GM11168 (cell line): ENCODE results near the gene SIPA1L2.

Experiments
- in situ Hi-C: fragments of 300-500 bp; cut with MboI; formaldehyde crosslinking; loops from one replicate; pipeline ENCODE4 v1.12.0; 2022; ENCODE audit warnings: low sequenced_read_pairs; ENCODE audit not compliant: unreplicated experiment

The SIPA1L2 gene

DNA sequence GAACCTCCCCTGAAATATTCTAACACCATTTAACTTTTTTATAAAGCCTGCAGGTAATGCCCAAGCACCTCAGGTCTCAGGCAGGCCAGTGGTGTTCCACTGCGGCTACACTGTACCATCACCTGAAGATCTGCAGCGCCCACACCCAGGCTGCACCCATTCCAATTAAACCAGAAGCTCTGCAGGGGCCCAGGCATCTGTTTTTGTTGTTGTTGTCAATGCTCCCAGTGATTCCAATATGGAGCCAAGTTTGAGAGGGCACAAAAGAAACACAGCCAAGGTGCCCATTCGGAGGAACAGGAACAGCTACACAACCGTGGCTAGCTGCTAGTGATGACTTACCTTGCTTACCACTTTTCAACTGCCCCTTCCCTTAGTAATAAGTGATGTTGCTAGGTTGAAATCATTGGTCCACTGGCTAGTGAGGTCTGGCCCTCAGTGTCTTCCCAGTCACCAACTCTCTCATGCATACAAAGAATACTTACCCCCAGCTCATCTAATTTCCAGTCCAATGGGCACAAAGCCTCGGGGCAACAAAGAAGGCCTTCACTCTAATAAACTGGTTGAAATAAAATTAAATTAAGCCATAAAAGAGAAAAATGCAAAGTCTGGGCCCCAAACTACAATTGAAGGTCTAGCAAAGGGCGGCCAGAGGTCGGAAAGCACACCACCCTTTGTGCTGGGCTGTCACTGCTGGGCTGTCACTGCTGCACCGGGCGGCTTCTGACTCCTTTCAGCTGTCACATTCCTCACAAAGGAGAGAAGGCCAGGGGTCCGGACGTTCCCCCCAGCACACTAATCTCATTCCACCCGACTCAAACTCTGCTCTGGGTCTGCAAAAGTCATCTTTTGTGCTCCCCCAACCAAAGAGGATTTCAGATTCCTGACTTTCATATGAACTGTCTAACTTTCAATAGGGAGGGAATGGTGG lies 34.9 kb downstream of the SIPA1L2 start:
- in situ Hi-C loops, result no loop called here

DNA sequence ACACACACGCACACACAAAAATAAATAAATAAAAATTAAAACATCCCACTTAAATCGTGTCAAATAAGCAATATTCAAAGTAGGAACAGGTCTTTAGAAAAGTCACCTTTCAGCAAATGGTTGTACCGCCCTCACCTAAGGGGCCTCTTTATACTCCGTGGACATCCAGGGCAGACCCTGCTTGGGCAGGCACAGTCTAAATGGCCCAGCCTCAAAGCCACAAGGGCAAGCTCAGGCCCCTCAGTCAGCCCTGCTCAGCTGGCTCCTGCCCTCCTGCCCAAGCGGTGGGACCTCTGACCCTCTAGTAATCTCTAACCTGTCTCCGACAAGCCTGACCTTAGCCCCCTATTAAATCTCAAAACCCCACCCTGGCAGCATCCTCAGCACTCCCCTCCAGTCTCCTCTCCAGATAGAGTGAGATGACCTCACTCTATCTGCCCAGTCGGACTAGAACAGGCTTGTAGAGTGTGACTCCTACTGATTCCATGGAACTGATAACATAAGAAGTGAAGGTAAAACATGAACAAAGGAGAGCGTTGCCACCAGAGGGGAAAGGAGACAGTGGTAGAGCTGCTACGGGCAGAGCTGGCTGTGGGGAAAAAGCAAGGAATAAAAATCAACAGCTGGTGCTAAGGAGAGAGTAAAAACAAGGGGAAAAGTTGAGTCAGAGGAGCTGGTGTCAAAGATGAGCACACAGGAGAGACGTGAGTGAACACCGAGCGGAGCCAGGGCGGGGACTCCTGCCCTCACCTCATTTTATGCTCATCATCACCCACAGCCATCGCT lies 36.0 kb downstream of the SIPA1L2 start:
- in situ Hi-C loops, result no loop called here

DNA sequence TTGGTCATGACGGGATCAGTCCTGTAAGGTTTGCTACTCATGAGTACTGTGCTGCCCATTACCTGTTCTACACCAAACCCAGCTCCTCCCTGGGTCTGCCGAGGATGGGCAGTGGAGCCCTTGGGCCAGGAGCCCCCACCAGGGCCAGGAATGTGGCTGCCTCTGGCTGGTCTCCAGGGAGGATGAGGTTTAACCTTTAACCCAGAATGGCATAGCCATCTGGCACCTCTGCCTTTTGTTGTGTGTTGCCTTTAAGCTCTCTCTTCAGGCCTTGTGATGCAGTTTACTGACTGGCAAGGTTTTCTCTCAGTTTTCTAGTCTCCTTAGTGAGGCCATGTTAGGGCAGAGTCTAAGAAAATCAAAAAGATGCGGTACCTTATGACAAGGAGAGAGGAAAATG lies 38.6 kb downstream of the SIPA1L2 start:
- in situ Hi-C loops, result no loop called here

DNA sequence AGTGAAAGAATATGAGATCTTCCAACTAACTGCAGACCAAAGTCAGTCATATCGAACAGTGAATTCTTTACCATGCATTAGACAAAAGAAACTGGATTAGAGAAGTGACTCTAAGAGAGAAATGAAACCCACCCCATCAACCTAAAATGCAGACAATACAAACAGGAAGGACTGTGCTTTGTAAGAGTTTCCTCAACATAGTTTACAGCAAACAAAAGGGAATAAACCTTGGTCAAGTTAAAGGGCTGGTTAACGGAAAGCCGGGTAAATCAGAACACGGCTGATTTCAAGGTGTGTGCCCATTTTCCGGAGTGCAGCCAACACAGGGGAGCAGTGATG lies 39.2 kb downstream of the SIPA1L2 start:
- in situ Hi-C loops, result no loop called here

DNA sequence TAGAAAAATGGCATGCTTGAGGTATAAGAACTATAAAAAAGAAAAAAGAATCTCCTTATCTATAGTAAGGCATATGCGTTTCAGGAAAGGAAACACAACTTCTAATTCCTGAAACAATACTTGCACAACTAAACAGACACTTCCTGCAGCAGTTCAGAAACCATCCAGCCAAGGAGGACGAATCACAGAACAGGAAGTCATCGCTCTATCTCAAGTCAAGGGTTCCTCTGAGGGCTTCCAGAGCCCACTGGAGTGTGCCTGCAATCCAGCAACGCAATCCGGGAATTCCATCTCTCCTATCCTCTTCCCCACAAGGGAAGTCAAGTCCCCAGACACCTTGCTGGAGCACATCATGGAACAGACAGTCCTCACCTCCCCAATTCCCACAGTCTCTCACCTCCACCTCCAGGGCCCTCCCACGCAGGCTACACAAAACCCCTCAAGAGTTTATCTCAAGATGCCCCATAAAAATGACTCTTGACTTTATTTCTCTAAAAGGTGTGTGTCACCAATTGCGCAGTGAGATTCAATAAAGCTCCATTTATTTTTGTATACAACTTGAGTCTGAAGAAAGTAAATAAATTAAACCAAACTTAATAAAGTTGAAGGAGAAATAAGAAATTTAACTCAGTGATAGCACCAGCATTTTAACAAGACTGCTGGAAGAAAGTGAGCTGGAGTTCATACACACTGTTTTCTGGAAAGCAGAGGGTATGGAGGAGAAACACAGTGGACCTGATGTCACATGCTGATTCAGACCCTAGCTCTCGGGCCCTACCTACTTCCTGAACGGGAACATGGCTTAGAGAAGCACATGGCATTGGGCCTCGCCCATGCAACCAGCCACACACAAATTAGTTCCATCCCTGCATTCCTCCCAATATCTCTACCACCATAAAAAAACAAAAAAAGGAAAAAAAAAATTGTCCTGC lies 39.9 kb downstream of the SIPA1L2 start:
- in situ Hi-C loops, result no loop called here

DNA sequence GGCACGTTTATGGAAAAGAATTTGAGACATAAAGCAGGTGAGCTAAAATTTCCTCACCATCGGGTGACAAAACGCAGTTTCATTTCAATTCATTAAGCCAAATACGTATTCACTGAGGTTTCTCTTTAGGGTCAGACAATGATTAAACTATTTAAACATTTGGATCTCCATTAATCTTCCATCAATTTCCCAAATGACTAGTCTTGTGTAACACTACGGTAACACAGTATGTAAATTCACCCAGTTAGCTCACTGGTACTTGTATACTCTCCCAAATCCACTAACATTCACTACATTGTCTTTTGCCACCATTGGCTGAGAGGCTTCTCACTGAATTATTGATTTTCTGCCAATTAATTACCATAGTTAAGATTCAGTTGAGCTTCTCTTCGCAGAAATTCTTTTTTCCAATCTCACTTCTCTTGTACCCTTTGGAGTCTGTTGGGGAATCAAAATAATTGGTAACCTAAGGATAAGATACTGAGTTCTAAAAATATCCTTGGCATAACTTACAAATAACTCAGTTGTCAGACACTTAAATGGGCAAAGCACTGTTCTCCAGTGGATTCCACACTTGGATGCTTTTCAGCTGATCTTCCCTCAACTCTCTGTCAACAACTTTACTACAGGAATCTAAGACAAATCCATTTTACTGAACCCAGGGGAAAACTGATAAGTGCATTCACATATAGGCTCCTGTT lies 40.7 kb downstream of the SIPA1L2 start:
- in situ Hi-C loops, result no loop called here

DNA sequence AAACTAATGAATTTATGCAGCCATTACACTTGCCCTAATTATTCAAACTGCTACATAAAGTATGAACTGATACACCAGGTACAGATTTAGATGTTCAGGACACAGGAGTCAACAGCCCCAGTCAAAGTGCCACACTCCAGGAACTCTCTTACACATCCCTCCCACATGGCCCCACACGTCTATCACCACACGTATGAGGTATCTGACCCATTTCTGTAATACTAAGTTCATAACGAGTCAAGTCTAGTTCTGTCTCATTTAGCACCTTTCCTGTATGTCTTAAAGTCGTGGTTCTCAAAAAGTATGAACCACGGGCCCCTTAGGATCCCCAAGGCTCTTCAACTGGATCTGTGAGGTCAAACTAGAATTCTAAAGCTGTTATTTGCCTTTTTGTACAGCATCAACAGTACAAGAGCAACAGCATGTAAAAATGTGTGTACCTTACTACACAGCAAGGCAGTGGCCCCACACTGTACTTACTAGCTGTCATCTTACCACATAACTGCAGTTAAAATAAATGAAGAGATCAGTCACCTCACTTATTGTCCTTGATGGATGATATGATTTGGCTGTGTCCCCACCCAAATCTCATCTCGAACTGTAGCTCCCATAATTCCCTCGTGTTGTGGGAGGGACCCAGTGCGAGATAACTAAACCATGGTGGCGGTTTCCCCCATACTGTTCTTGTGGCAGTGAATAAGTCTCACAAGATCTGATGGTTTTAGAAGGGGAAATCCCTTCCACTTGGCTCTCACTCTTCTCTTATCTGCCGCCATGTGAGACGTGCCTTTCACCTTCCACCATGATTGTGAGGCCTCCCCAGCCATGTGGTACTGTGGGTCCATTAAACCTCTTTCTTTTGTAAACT lies 42.6 kb downstream of the SIPA1L2 start:
- in situ Hi-C loops, result no loop called here

DNA sequence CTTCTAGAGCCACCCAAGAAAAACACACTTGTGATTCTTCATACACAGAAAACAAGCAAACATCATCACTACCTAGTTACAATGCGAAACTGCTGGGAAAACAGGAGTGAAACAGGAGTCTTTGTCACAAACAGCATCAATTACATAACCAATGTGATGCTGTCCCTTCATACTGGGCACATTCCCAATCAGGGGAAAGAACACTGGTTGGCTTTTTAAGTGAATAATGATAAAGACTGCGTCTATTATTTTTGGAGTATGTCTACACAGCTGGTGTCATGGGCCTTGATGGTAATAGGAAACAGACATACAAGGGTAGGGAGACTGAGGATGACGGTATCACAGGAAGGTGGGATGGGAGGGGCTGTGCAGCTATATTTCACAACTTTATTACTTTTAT lies 43.3 kb downstream of the SIPA1L2 start:
- in situ Hi-C loops, result no loop called here

DNA sequence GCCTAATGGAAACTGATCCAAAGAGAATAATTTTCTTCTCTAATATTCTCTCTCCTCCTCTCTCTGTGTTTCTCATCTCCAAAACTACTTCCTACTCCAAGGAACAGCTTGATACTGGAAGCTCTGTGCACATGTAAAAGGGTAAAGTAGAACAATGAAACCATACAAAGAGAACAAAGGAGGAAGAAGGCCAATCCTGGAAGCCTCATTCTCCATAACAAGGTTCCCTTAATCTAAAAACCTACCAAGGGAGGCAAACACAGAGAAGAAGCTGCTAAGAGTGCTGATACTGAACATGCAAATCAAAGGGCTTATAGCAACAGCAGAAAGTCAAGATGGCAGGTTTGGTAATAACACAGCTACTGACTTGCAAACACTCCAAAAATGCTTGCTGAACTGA lies 44.4 kb downstream of the SIPA1L2 start:
- in situ Hi-C loops, result no loop called here

DNA sequence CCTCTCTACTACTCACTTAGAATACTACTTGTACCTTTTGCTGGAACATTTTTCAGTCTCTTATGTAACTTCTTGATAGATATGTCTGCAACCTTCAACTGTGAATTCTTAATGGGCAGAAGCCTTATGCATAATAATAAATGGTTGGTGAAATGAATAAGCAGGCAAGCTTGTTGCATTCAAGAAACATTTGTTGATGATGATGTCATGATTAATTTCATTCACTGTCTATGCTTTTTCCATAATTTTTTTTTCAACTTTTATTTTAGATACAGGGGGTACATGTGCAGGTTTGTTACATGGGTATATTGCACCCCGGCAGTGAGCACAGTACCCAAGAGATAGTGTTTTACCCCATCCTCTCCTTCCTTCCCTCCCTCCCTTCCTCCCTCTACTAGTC lies 48.0 kb downstream of the SIPA1L2 start:
- in situ Hi-C loops, result no loop called here
